Stimulated activated CD8-positive, alpha-beta memory T cell treated with anti-CD3 and anti-CD28 coated beads, Interleukin-7, amount 100 ng/mL, for 24 hours (primary cell): ENCODE measurements around the gene GZMH.
"Not testable (repeated sequence)": the region's sequence is repeated elsewhere in the genome, so short reads cannot be mapped to it uniquely, and the experiment has no call there.

Experiments used
- DNase-seq: peaks from one replicate; pipeline ENCODE4 v3.0.0-alpha.2; 2020; ENCODE audit warnings: low read depth

GZMH gene, protein sequence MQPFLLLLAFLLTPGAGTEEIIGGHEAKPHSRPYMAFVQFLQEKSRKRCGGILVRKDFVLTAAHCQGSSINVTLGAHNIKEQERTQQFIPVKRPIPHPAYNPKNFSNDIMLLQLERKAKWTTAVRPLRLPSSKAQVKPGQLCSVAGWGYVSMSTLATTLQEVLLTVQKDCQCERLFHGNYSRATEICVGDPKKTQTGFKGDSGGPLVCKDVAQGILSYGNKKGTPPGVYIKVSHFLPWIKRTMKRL

DNA sequence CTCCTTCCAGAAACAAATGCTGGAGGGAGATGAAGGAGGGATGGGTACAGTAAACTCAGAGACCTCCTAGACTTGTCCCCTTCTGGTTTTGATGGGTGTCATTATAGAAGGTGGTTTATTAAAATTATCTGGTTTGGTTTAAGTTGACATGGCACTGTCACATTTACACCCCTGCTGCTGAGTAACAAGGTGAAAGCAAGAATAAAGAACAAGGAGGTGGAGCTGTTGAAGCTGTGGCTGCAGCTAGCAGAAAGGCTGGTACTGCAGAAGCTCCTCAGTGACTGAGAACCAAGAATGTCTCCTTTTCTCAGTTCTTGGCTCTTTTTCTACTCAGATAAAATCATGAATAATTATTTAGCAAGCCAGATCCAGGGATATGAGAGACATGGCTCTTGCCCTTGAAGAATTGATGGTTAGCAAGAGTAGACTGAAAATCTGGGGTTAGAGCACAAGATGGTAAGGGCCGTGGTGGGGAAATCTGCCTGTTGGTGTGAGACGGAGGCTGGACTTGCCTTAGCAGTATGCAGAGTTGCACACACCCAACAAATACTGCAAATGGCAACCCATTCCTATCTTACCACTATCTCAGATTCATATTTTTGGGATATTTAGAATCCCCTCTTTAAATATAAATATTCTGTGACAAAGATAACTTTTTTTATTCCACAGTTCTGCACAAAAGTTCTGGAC is at the start of gene GZMH:
TSS of gene GZMH (minus strand) at position 31 of the 690 bp plus-strand sequence. CDS start 72 bp downstream, outside the sequence.
- DNase-seq = no peak

DNA sequence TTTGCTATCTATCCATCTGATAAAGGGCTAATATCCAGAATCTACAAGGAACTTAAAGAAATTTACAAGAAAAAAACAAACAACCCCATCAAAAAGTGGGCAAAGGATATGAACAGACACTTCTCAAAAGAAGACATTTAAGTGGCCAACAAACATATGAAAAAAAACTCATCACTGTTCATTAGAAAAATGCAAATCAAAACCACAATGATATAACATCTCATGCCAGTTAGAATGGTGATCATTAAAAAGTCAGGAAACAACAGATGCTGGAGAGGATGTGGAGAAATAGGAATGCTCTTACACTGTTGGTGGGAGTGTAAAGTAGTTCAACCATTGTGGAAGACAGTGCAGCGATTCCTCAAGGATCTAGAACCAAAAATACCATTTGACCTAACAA is 38.9 kb upstream of the GZMH start:
- not testable (repeated sequence) for DNase-seq

DNA sequence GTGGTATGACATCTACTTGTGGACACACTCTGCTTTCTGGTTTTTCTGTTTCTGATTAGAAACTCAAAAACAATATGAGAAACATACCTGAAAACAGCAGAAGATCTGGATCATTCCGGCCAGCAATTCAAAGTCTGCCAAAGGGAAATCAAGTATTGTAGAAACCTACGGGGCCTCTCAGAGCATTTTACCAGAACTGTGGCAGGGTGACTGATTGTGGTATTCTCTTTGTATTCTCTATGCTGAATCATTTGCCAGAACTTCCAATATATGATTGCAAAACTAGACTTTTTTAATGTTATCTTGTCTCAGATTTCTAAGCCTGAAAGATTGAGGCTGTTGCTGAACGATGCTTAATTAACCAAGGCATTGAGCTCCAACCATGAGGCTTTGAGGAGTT is 30.4 kb upstream of the GZMH start:
- no peak for DNase-seq

DNA sequence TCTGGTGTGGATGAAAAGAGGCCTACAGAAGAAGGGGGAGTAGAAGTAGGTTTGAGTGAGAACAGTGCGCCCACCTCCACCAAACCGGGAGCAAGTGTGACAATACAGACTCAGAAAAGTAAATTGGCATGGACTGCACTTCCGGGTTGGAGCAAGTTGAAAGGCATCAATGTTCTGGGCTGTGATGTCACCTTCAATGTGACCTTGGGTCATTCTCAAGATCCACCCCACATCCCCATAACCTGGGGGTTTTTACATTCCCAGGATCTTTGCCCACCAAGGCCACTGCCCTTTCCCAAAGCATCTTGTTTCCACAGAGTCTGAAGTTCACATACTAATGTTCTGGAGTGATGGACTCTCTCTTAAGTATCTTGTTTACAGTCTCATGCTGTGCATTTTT is 29.8 kb upstream of the GZMH start:
- DNase-seq = no peak

DNA sequence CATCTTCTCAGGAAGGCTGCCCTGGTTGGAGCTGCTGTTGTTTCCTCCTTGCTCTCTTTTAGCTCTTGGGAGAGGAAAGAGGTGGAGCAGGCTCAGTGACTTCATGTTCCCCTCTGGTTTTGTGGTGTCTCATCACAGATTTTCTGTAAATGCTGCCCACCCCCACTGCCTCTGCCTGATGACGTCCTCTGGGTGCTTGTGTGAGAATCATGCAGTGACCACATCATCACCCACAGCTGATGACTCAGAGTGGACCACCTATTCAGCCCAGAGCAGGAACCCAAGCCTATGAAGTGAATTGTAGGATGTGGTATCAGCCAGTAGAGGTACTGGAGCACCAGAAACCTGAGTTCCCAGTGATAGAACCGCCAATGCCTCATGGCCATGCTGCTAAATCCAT is 24.7 kb upstream of the GZMH start, which contains the start of gene GZMB:
TSS of gene GZMB (minus strand) at position 33 of the 400 bp plus-strand sequence. CDS start at position 3, 30 bp downstream.
- peak; percentile 70 for DNase-seq

DNA sequence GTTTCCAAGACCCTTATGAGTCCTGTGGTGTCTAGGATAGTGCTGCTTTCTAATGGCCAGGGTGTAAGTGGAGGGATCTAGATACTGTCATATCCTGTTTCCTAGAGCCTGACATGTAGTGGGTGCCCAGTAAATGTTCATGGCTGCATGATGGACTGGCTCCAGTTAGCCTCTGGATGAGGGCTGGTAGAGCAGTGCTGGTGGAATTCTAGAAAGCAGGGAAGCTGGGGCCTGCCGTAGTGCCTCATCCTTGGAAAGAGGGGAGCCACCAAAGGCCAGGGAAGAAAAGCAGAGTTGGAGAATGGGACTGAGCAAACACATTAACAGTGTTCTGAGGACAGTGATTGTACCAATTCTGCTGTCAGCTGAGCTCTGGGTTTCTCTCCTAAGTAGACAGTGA is 23.9 kb upstream of the GZMH start:
- no peak for DNase-seq

DNA sequence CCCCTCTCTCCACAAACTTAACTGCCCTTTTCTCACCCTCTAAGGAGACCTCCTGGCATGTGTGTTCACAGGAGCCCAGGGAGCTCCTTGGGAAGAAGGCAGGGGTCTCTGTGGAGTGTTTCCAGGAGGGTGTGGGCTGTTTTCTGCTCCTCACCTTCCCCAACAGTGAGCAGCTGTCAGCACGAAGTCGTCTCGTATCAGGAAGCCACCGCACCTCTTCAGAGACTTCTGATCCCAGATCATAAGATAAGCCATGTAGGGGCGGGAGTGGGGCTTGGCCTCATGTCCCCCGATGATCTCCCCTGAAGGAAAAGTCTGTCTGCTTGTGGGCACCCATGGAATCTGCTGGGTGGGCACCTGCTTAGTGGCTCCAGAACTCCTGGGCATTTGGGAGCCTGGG is 23.3 kb upstream of the GZMH start:
- DNase-seq = no peak

DNA sequence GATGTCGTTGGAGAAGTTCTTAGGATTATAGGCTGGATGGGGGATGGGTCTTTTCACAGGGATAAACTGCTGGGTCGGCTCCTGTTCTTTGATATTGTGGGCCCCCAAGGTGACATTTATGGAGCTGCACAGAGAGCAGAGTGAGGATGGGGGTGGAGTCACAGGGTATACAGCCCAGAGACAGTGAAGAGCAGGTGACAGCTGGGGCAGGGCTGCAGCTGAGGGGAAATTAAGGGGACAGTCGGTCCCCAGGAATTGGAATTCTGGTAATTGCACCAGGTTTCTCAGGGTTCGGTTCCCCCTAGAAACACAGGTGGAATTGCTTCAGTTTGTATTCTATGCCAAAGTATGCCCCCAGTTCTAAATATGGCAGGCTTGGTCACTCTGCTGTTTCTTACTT is 22.9 kb upstream of the GZMH start:
- DNase-seq = no peak

DNA sequence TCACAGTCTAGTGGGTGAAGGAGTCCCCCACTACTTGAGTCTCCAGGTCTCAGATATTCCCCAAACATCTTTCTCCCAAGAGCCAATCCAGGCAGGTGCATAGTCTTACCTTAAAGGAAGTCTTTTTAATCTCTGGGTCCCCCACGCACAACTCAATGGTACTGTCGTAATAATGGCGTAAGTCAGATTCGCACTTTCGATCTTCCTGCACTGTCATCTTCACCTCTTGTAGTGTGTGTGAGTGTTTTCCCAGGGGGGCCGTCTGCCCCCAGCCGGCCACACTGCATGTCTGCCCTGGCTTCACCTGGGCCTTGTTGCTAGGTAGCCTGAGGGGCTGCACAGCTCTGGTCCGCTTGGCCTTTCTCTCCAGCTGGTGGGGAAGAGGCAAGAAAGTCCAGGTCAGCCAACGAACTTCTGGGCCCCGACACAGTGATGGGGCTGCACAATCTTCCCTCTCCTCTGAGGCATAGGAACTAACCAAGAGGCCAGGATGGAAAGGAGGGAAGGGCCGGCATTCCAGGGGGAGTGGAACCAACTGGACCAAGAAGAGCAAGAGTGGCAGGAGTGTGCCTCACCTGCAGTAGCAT is 22.4 kb upstream of the GZMH start:
- no peak for DNase-seq

DNA sequence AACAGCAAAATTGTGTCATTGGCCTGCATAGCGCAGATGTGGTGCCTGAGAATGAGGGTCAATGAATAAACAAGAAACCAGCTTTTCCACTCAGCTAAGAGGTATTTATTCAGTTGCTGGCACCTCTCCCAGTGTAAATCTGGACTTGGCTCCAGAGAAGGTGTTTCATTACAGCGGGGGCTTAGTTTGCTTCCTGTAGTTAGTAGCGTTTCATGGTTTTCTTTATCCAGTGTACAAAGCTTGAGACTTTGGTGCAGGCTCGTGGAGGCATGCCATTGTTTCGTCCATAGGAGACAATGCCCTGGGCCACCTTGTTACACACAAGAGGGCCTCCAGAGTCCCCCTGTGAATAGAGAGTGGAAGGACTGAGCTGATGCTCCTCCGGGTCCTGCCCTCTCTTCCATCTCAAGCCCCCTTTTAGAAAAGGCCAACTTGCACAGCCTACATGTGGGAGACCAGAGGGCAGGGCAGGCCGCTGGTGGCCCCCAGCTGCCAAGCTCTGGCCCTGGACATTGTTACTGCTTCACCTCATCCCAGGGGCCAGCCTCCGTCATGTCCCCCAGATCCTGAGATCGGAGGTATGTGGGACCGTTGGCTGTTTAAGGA is 21.5 kb upstream of the GZMH start:
- no peak for DNase-seq

DNA sequence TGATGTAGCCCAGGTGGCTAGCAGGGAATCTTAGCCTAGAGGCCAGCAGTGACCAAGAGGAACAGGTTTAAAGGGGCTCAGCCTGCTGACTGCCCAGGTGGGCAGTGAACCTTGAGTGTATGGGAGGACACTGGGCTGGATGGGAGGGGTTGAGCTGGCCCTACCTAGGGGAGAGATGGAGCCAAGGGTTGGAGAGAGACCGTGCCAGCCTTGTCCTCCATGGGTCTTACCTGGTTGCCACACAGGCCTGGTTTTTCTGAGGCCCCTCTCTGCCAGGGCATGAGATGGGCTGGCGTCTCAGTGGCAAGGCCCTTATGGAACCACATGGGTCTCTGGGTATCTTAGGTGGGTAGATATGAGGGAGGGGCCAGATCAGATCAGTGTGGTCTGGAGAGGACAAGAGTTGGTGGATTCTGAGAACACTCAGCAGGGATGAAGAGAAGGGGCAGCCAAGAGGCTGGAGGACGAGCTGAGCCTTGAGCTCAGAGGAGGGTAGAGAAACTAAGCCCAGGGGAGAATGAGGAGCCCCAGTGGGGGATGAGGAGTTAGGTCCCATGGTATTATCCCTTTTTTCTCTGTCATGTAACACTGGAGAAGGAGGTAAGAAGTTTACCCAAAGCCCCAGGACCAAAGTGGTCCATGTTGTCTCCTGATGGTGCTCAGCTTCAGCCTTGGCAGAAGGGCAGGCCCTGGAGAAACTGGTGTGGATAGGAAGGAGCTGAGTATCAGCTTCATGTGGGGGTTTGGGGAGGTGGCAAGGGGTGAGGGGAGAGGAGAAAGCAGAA is 20.8 kb upstream of the GZMH start:
- DNase-seq = no peak

DNA sequence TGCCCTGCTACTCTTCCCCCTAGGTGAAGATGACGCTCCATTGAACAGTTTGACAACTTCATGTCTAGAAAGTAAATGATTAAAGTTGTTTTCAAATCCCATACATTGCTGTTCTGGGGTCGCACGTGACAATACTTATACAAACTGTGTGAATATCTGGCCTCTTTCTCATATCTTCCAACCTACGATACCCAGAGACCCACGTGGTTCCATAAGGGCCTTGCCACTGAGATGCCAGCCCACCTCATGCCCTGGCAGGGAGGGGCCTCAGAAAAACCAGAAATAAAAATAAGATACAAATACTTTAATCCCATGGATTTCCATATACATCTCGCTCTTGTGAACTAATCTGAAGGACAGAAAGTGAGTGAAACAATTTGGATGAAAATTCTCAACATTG is 20.0 kb upstream of the GZMH start:
- DNase-seq = no peak

DNA sequence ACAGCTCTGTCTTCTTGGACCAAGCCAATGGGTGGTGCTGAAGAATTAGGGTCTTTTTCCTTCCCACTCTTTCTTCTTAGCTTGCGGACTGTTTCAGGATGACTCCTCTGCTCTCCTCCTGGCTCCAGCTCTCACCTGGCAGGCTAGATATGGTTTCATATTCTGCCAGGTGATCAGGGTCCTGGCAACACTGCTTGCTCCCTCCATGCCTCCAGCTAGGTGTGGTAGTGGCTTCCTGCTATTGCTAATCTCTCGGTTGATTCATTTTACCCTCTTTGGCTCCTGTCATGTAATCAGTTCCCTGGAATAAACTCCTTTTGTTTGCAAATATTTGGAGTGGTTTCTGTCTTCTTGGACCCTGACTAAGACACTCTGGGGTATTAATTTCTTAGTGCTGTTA is 4.3 kb upstream of the GZMH start:
- no peak for DNase-seq

DNA sequence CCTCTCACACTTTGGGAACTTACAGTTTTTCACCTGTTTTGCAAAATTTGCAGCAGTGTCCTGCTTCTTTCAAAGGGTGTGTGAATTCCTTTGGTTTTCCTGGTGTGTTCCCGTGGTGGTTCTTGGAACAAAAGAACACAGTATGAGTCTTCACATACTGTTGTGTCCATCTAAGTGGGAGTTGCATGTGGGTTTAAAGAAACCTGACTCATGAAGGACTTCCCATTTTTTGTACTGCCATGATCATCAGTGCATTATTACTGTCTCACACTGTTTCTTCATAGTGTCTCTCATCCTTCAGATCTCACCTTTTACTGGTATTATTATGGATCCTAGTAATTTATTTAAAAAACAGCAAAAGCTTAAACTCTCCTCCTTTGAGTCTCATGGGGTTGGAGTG is 3.8 kb upstream of the GZMH start:
- DNase-seq = no peak

DNA sequence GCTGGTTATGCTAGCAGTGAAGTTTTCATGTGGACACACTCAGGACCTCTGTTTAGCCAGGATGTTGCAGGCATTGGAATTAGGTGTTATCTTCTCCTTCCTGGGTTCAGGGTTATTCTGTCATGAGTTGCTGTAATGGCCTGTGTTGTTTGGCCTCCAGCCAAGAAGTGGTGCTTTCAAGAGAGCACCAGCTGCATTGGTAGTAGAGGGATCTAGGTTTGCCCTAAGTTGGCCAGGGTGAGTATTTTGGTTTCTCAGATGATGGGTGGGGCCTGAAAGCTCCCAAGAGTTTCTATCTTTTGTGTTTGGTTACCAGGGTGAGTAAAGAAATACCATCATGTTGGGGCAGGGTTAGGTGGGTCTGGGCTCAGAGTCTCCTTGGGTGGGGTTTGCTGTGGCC is 2.7 kb upstream of the GZMH start:
- no peak for DNase-seq

DNA sequence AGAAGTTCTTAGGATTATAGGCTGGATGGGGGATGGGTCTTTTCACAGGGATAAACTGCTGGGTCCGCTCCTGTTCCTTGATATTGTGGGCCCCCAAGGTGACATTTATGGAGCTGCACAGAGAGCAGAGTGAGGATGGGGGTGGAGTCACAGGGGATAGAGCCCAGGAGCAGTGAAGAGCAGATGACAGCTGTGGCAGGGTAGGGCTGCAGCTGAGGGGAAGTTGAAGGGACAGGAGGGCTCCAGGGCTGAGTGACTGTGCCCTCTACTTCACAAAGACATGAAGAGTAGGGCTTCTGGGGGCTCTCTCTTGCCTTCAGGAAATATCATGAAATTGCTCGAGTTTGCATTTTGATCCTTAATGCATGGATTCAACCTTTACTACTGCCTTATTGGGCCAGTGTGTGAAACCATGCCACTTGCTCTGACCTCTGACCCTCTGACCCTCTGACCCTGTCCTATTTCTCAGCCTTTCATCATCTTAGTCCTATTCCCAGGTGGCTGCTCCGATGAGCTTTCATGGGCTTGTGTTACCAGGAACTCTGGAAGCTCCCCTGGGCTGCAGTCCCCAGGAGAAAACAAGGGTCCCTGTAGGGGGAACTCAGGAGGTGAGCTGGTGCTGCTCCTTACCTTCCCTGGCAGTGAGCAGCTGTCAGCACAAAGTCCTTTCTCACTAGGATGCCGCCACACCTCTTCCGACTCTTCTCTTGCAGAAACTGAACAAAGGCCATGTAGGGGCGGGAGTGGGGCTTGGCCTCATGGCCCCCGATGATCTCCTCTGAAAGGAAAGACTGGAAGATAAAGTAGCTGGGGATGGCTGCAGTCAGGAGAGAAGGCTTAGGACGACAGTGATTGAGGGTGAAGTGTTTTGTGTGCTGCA is 1.6 kb downstream of the GZMH start:
- no peak for DNase-seq

DNA sequence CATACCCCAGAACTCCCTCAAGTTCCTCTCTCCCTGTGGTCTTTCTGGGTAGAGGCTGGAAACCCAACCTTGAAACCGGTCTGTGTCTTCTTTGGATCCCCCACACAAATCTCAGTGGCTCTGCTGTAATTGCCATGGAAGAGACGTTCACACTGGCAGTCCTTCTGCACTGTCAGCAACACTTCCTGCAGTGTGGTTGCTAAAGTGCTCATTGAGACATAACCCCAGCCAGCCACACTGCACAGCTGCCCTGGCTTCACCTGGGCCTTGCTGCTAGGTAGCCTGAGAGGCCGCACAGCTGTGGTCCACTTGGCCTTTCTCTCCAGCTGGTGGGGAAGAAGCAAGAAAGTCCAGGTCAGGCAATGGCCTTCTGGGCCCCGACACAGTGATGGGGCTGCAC is 2.4 kb downstream of the GZMH start:
- DNase-seq = no peak

DNA sequence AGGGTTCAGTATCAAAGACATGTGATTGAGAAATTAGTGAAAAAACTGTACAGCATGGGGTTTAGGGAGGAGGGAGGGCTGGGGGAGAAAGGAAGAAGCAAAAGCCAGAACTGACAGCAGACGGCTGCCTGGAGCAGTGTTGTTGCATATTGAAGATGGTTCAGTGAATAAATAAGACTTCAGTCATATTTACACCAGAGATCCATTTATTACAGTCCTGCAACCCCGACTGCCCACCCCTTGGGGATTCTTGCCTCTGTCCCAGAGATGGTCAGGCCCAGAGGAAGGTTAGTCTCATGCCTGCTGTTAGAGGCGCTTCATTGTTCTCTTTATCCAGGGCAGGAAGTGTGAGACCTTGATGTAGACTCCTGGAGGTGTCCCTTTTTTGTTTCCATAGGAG is 3.2 kb downstream of the GZMH start:
- no peak for DNase-seq

DNA sequence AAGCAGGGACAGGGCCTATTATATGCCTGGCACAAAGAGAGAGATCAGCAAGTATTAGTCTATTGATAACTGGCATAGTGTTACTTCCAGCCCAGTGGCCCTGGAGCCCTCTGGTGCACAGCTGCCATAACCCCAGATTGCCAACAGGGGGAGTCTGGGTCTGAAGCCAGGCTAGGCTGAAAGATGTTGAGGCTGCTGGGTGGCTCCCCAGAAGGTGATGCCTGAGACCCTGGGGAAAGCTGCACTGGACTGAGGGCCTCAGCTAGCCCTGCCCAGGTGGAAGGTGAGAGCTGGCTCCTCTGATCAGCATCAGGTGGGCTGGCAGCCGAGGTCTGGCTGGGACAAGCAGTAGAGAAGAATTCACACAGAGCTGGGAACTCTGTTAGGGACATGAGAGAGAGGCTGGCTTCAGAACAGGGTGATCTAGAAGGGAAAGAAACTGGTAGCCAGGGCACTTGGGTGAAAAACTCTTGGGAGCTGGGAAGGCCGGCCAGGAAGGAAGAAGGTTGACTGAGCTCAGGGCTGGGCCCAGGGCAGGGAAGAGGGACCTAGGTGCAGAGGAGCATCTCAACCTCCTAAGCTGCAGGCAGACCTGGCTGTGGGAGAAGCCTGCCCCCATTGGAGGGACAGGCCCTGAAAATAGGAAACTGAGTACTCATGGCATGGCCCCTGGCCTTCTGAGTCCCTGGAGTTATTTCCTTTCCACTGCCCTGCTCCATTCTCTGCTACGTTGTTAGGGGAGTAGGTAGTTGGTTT is 3.9 kb downstream of the GZMH start:
- DNase-seq = peak; percentile 62

DNA sequence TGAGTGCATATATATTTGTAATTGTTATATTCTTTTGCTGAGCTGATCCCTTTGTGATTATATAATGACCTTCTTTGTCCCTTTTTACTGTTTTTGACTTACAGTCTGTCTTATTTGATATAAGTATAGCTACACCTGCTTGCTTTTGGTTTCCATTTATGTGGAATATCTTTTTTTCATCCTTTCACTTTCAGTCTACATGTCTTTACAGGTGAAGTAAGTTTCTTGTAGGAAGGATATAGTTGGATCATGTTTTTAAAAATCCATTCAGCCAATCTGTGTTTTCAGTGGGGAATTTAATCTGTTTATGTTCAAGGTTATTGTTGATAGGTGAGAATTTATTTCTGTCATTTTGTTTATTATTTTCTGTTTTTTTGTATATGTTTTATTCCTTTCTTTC is 12.1 kb downstream of the GZMH start:
- no peak for DNase-seq
